Mucosa of descending colon (tissue), 3 donors: ENCODE results near the gene CARD11. TPM values are rescaled to one million over a fixed set of nuclear protein-coding genes. Genes with fewer than 3 reads are reported as not detected.

Source experiments
- ATAC-seq: fragments of 200-7000 bp; cut with Tn5 transposase; one replicate; pipeline ENCODE4 v1.9.1; 2020; ENCODE audit warnings: mild to moderate bottlenecking, moderate library complexity
- DNase-seq, 3 donors: peaks; one replicate each; pipeline ENCODE4 v3.0.0-alpha.2; 2020
- H3K36me3 ChIP-seq: fragments of 200-600 bp; one replicate; pipeline ENCODE4 v1.8.0; 2021; ENCODE audit warnings: low read depth, mild to moderate bottlenecking
- H3K4me1 ChIP-seq: fragments of 200-600 bp; one replicate; pipeline ENCODE4 v1.8.0; 2021; ENCODE audit warnings: low read depth, mild to moderate bottlenecking
- H3K4me3 ChIP-seq: fragments of 200-600 bp; one replicate; pipeline ENCODE4 v1.8.0; 2021; ENCODE audit warnings: mild to moderate bottlenecking
- H3K9me3 ChIP-seq: fragments of 200-600 bp; one replicate; pipeline ENCODE4 v1.8.0; 2021; ENCODE audit warnings: mild to moderate bottlenecking
- CTCF ChIP-seq: fragments of 200-600 bp; IDR thresholded peaks from one replicate; pipeline ENCODE4 v1.8.0; 2022; ENCODE audit warnings: antibody characterized with exemption, mild to moderate bottlenecking
- intact Hi-C, 2 donors: fragments of 100-400 bp; cut with DNase I in 1 of 2; cut with micrococcal nuclease in 1 of 2; formaldehyde crosslinking; loops; one replicate each; pipeline versions ENCODE4 v1.11.0 to v1.11.1; 2022; cut with DNase I, micrococcal nuclease
- total RNA-seq, 3 donors: library from RNA; stranded (reverse); fragmentation: NEBNext Ultra II Directional in 2 of 3; extraction: Animal tissue kit (Norgen Biotek cat#: 25700) in 2 of 3; gene quantifications; one replicate each; pipeline versions ENCODE4 v1.2.1 to v1.2.4, GENCODE V29; 2021 to 2023
- donor health status: DM: no; HTN: no; CAD: no; lungs with moderate emphysema.
- donor health status: DM: no; HTN: no; CAD: no.
- donor health status: DM: no; HTN: yes; CAD: no.

Gene CARD11
- total RNA-seq, 3 donors from 2014 or later: 1.6 to 3.2 (median 3.2) TPM

GRCh38 chr7:2937701-2938513 lies 105.8 kb downstream of the CARD11 start:
- H3K4me3 ChIP-seq: no peak overlapping the region
- H3K9me3 ChIP-seq: no peaks in the 10 kb centered on the region
- TF ChIP-seq CTCF: no peak
- H3K4me1 ChIP-seq: no peaks in the 10 kb centered on the region
- ATAC-seq (no peak), DNase-seq (no peak)
- no peaks in the 10 kb centered on the region for H3K36me3 ChIP-seq
- intact Hi-C loops: no loop called here

- DNase-seq (no peak), ATAC-seq (no peak)
- TF ChIP-seq CTCF: no peak
- Histone ChIP-seq H3K9me3 (no peaks in the 10 kb centered on the region), H3K4me1 (no peaks in the 10 kb centered on the region), H3K4me3 (no peak overlapping the region), H3K36me3 (no peaks in the 10 kb centered on the region)
- intact Hi-C loops: no loop called here
These were observed 106.6 kb downstream of the CARD11 start for GRCh38 chr7:2936891-2937580.

- no peak for ATAC-seq
These were observed 107.4 kb downstream of the CARD11 start for GRCh38 chr7:2936301-2936700.

GRCh38 chr7:2934984-2935740 lies 108.5 kb downstream of the CARD11 start:
- Histone ChIP-seq H3K36me3 (no peaks in the 10 kb centered on the region), H3K9me3 (no peaks in the 10 kb centered on the region), H3K4me1 (no peaks in the 10 kb centered on the region), H3K4me3 (no peak overlapping the region)
- intact Hi-C loops: no loop called here
- ATAC-seq: no peak
- no peak for DNase-seq
- TF ChIP-seq CTCF: no peak

More at GRCh38 chr7:2936301-2936700, 107.4 kb downstream of the CARD11 start:
- H3K4me3 ChIP-seq: no peak overlapping the region
- H3K9me3 ChIP-seq: no peaks in the 10 kb centered on the region
- H3K36me3 ChIP-seq: no peaks in the 10 kb centered on the region
- intact Hi-C loops: no loop called here
- DNase-seq: no peak
- no peak for TF ChIP-seq CTCF
- H3K4me1 ChIP-seq: no peaks in the 10 kb centered on the region

GRCh38 chr7:2934211-2934731 lies 109.4 kb downstream of the CARD11 start:
- no peak for DNase-seq
- Histone ChIP-seq H3K9me3 (no peaks in the 10 kb centered on the region), H3K4me3 (no peak overlapping the region), H3K4me1 (no peaks in the 10 kb centered on the region), H3K36me3 (no peaks in the 10 kb centered on the region)
- intact Hi-C loops: no loop called here
- ATAC-seq: no peak
- no peak for TF ChIP-seq CTCF
